DMS 273 (cell line): ENCODE data around the gene CHCT1.
"Not testable (repeated sequence)": the region's sequence is repeated elsewhere in the genome, so short reads cannot be mapped to it uniquely, and the experiment has no call there.

Source experiments
- DNase-seq: peaks from one replicate; lab custom pipeline; 2025; ENCODE audit not compliant: unreplicated experiment; lab: John Stamatoyannopoulos, UW

CHCT1 gene

DNA sequence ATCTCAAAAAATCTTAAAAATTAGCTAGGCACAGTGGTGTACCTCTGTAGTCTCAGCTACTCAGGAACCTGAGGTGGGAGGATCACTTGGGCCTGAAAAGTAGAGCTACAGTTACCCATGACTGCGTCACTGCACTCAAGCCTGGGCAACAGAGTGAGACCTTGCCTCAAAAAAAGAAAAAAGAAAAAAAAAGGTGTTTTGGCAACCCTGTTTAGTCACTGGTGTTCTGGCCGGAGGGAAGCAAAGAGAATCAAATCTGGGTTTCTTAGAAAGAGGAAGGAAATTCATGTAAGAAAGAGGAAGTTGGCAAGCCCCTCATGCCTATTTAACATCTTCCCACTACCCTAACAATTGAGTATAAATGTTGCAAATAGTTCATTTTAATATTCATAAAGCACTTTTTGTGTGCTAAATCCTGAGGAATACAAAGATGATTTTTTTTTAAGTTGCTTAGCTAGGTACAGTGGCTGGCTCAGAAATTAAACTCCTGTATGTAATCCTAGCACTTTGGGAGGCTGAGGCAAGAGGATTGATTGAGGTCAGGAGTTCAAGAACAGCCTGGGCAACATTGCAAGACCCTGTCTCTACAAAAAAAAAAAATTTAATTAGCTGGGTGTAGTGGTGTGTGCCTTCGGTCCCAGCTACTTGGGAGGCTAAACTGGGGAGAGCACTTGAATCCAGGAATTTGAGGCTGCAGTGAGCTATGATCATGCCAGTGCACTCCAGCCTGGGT is 23.9 kb upstream of the CHCT1 start:
- DNase-seq = no peak

DNA sequence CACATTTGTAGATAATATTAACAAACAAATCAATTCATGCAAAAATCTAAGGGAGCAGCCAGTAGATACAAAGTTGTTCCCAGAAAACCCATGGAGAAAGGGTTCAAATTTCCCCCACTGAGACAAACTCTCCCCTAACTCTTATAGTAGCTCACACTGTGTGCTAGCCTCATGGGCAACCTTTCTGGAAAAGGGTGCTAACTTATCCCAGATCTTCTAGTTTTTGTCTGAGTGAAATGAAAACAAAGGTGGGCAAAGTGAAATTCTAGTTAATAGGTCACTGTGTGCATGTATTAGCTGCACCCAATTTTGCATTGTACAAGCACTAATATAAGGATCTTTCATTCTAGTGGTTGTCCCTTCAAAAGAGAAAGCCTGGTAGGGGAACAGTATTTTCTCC is 20.5 kb upstream of the CHCT1 start:
- DNase-seq = no peak

GRCh38 chr17:60403523-60403810 is 18.8 kb upstream of the CHCT1 start:
- DNase-seq = no peak

GRCh38 chr17:60403962-60404361 is 18.3 kb upstream of the CHCT1 start:
- DNase-seq = no peak

- no peak for DNase-seq
Measured at GRCh38 chr17:60406887-60407286, 15.4 kb upstream of the CHCT1 start.

DNA sequence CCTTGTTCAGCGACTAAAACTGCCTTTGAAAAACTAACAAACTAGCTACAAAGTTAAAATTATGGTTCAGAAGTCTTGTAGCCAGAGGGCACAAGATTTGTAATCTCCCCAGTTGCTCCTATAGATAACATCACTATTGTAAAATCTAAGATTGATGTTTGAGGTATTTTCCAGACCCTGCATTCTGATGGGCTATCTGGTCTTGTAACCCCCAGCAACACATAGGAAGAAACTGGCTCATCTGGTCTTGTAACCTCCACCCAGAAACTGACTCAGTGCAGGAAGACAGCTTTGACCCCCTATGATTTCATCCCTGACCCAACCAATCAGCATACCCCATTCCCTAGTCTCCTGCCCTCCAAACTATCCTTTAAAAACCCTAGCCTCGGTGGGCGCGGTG is 12.3 kb upstream of the CHCT1 start:
- no peak for DNase-seq

DNA sequence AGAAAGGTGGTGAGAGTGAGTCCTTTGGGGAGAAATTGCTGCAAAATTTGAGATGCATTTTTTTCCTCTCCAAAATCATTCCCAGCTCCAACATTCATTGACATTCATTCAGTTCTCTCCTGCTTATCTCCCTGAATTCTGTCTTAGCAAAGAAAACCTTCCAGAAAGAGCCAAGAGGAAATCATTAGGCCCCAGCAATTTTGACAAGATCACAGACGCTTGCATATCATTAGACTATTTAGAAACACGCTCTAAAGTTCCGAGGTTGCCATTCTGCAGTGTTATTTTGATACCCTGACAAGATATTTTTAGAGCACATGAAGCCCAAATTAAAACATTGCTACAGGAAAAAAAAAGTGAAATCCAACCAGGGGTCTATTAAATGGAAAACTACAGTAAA is 9.6 kb upstream of the CHCT1 start:
- no peak for DNase-seq

DNA sequence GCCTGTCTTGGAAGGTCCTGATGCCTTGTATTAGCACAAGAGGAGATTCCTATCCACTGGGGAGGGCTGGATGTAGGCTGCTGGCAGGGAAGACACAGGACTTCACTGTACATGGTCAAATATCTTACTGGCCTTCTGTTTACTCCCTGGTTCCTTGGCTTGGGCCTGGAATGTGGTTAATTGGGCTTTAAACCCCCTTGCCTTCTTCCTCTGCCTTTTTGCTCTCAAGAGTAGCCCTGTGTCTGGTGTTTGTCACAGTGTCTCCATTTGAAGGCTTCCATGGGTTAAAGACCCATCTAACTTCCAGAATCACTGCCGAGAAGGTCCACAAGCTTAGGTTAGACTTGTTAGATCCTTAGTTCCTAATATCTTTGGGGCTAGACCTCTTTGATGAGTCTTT is 7.1 kb upstream of the CHCT1 start:
- DNase-seq = no peak

GRCh38 chr17:60416368-60416925 is 5.8 kb upstream of the CHCT1 start:
- DNase-seq = no peak

DNA sequence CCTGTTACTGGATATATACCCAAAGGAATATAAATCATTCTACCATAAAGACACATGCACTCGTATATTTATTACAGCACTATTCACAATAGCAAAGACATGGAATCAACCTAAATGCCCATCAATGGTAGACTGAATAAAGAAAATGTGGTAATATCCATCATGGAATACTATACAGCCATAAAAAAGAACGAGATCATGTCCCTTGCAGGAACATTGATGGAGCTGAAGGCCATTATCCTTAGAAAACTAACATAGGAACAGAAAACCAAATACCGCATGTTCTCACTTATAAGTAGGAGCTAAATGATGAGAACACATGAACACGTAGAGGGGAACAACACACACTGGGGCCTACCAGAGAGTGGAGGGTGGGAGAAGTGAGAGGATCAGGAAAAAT is 3.3 kb upstream of the CHCT1 start:
- DNase-seq = not testable (repeated sequence)

GRCh38 chr17:60419875-60420274 is 2.4 kb upstream of the CHCT1 start:
- DNase-seq = not testable (repeated sequence)

DNA sequence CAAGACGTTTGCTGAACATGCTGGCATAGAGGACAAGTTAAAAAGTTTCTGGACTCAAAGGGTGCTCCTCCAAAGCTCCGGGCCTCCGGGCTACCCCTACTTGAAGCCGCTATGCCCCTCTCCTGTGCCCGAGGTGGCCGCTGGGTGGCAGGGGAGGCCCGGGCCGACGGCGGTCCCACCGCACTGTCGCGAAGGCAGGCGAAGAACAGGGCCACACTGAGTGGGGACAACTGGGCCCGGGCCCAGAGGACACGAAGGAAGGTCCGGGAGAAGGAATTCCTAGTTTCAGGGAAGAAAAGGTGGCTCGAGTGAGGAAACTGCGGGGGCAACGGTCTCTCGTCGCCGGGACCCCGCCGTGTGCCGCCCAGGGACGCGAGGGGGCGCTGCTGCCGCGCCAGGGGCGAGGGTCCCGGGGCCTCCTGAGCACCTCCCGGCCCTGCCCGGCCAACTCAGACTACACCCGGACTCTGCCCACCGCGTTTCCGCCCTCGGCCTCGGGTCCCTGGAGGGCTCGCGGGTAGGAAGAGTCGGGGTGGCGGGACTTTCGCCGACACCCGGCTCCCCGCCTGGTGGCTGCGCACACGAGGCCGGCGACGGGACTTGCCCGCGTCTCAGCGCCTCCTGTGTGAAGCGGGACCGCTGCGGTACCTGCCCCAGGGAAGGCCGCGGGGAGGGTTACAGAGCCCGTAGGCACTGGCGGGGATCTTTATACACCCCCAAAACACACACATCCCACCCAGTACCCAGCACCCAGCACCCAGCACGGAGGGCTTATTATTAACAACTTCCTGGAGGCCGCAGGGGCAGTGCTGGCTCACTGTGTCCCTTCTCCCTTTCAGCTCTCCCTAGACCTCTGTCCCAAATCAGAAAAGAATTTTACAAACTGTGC is 772 bp upstream of the CHCT1 start:
- peak; percentile 84 for DNase-seq

DNA sequence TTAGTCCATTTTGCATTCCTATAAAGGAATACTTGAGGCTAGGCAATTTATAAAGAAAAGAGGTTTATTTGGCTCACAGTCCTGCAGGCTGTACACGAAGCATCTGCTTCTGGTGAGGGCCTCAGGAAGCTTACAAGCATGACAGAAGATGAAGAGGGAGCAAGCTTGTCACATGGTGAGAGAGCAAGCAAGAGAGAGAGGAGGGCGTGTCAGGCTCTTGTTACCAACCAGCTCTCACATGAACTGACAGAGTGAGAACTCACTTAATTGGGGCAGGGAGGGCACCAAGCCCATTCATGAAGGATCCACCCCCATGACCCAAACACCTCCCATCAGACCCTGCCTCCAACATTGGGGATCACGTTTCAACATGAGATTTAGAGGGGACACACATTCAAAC is 1.6 kb downstream of the CHCT1 start:
- no peak for DNase-seq

DNA sequence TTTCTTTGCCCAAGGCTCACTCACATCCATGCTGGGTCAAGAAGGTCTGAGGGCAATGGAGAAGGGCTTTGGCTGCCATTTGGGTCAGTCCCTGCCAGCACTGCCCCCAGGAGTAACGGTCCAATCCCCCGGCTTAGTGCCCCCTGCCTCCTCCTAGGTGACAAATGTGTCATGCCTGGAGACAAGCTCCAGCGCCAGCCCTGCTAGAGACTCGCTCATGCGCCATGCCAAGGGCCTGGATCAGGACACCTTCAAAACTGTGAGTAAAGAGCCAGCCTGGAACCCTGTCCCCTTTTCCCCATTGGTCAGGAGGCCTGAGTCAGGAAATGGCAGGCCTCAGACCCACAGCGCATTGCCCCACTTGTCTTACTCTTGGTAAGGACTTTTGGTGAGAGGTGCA is 3.3 kb downstream of the CHCT1 start:
- no peak for DNase-seq

DNA sequence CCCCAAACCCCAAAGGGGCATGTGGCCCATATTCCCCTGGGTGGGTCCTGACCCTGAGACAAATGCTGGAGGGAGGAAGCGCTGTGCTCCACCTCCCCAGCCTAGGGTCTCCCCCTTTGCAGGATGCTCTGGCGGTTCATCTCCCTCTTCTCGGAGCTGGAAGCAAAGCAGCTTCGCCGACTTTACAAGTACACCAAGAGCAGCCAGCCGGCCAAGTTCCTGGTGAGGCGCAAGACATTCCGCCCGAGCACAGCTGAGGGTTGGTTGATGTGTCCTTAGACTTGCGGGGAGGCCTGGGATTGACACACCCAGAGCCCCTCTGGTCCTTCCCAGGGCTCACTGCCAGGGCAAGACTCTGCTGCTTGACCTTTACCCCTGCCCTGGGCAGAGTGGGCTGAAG is 4.3 kb downstream of the CHCT1 start:
- DNase-seq = no peak

GRCh38 chr17:60428491-60428890 is 6.2 kb downstream of the CHCT1 start:
- DNase-seq = not testable (repeated sequence)

GRCh38 chr17:60430561-60430960 is 8.3 kb downstream of the CHCT1 start:
- DNase-seq = not testable (repeated sequence)

GRCh38 chr17:60433021-60433997 is 11.0 kb downstream of the CHCT1 start:
- DNase-seq = peak; percentile 10

DNA sequence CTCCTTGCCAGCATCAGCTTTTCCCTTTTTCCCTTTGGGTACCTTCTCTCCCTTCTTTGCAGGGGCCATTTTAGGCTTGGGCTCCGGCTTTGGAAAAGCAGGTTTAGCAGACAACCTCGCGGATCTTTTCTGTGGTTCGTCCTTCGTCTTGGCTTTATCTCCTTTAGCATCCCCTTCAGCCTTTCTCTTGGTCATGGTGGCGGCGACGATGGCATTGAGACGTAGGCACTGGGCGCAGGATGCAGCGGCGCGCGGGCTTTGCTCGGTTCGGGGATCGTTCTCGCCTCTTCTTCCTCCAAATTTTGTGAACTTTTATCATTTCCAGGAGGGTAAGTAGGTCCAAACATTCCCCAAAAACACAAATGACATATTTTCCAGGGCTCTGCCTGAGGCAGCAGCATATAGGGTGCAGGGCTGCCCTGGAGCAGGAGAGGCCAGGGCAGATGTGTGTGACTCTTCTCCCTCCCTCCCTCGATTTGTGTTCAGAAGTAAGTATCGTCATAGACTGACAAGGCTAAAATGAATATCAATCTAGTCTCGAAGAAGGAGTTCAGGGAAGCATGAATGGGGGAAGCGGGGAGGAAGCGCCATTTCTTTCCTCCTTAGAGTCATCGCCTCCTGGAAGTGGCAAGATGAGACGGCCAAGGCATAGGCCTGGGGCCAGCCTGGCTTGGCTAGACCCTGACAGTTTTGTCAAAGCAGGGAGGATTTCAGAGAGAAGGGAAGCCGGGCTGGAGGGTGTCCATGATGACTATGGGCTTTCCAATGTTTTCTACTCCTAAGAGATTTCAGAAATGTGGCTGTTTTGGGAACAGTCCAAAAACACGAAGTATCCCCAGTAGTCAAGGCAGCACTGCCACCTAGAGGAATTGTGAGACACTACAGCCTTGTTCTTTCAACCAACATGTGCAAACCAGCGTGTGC is 13.2 kb downstream of the CHCT1 start:
- DNase-seq = peak; percentile 95

GRCh38 chr17:60436676-60437075 is 14.4 kb downstream of the CHCT1 start:
- DNase-seq = no peak
